NT2/D1 (cell line): ENCODE measurements around the gene PLSCR4.

Experiments used
- DNase-seq: peaks from one replicate; pipeline ENCODE4 v3.0.0-alpha.2; 2011; ENCODE audit warnings: low read depth, low spot score
- H3K27me3 ChIP-seq: 2 replicates; pipeline ENCODE4 v1.6.0; 2011; ENCODE audit warnings: mild to moderate bottlenecking; ENCODE audit not compliant: insufficient read length, insufficient read depth
- H3K36me3 ChIP-seq: 2 replicates; pipeline ENCODE4 v1.6.1; 2011; ENCODE audit warnings: mild to moderate bottlenecking, low read length, mixed read lengths; ENCODE audit not compliant: insufficient read depth, insufficient read length
- H3K4me1 ChIP-seq: 2 replicates; pipeline ENCODE4 v1.5.1; 2011; ENCODE audit not compliant: insufficient read depth, insufficient read length
- H3K4me3 ChIP-seq: 2 replicates; pipeline ENCODE4 v1.5.1; 2011; ENCODE audit warnings: low read depth; ENCODE audit not compliant: insufficient read length
- H3K9ac ChIP-seq: 2 replicates; pipeline ENCODE4 v1.6.0; 2011; ENCODE audit warnings: low read depth; ENCODE audit not compliant: insufficient read length
- H3K9me3 ChIP-seq: 2 replicates; pipeline ENCODE4 v1.5.1; 2011; ENCODE audit warnings: mild to moderate bottlenecking, low read length; ENCODE audit not compliant: insufficient read depth
- SUZ12 ChIP-seq: IDR thresholded peaks from 2 replicates; pipeline ENCODE4 v1.6.1; 2011; ENCODE audit not compliant: insufficient read length, insufficient read depth; ENCODE audit errors: extremely low read depth
- YY1 ChIP-seq: IDR thresholded peaks from 2 replicates; pipeline ENCODE4 v1.6.1; 2011; ENCODE audit not compliant: insufficient read length, insufficient read depth
- ZNF274 ChIP-seq: IDR thresholded peaks from 2 replicates; pipeline ENCODE4 v1.6.1; 2011; ENCODE audit warnings: mild to moderate bottlenecking, low read depth, low read length

Gene PLSCR4

GRCh38 chr3:146275476-146275875 lies 24.6 kb upstream of the PLSCR4 start:
- Histone ChIP-seq H3K4me1 (no peaks in the 10 kb centered on the region), H3K27me3 (no peaks in the 10 kb centered on the region), H3K9me3 (no peaks in the 10 kb centered on the region), H3K4me3 (no peak overlapping the region), H3K36me3 (no peaks in the 10 kb centered on the region), H3K9ac (no peak overlapping the region)
- TF ChIP-seq YY1 = no peak
- no peak for TF ChIP-seq ZNF274
- TF ChIP-seq SUZ12 = no peak
- DNase-seq = no peak

- Histone ChIP-seq H3K36me3 (no peaks in the 10 kb centered on the region), H3K4me1 (no peaks in the 10 kb centered on the region), H3K9me3 (no peaks in the 10 kb centered on the region), H3K27me3 (no peaks in the 10 kb centered on the region), H3K4me3 (no peak overlapping the region), H3K9ac (no peak overlapping the region)
- TF ChIP-seq SUZ12 (no peak), YY1 (no peak), ZNF274 (no peak)
- DNase-seq = no peak
These were observed 23.9 kb upstream of the PLSCR4 start for GRCh38 chr3:146274833-146275232.

GRCh38 chr3:146273721-146274407 lies 23.0 kb upstream of the PLSCR4 start:
- no peak for TF ChIP-seq SUZ12
- TF ChIP-seq YY1 = no peak
- TF ChIP-seq ZNF274 = no peak
- H3K9me3 ChIP-seq = no peaks in the 10 kb centered on the region

DNA sequence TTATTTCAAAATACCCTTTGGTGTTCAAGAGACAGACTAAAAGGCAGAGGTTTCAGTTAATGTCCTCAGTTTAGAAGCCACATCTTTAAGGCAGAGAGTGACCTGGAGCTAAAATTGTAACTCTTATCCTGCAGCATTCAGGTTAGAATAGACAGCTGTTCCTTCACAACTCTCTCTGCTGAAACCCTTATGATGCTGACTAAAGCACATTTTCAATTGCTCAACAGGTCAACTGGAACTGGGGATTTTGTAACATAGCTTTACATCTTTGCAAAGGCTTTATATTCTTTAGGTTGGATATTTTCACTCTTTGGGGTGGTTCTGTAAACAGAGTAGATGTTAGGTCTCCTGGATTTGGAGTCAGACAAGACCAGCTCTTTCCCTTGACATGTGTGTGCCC lies 20.3 kb upstream of the PLSCR4 start:
- DNase-seq = no peak
- Histone ChIP-seq H3K4me3 (no peak overlapping the region), H3K36me3 (no peaks in the 10 kb centered on the region), H3K9me3 (no peaks in the 10 kb centered on the region), H3K4me1 (no peaks in the 10 kb centered on the region), H3K27me3 (no peaks in the 10 kb centered on the region), H3K9ac (no peak overlapping the region)
- no peak for TF ChIP-seq SUZ12
- no peak for TF ChIP-seq ZNF274
- no peak for TF ChIP-seq YY1

More at GRCh38 chr3:146273721-146274407, 23.0 kb upstream of the PLSCR4 start:
- no peak overlapping the region for H3K4me3 ChIP-seq
- no peak for DNase-seq
- no peak overlapping the region for H3K9ac ChIP-seq
- H3K4me1 ChIP-seq = no peaks in the 10 kb centered on the region
- no peaks in the 10 kb centered on the region for H3K36me3 ChIP-seq
- no peaks in the 10 kb centered on the region for H3K27me3 ChIP-seq

DNA sequence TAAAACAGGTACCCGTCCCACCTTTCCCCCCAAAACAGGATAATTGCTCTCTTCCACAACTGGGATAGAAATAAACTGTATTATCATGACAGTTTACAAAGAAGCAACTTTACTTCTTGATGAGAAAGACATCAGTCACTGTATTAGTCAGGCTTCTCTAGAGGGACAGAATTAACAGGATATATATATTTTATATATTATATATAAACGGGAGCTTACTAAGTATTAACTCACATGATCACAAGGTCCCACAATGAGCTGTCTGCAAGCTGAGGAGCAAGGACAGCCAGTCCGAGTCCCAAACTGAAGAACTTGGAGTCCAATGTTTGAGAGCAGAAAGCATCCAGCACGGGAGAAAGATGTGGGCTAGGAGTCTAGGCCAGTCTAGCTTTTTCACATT lies 18.4 kb upstream of the PLSCR4 start:
- no peaks in the 10 kb centered on the region for H3K36me3 ChIP-seq
- H3K9me3 ChIP-seq = no peaks in the 10 kb centered on the region
- no peak for TF ChIP-seq YY1
- TF ChIP-seq SUZ12 = no peak
- TF ChIP-seq ZNF274 = no peak

DNA sequence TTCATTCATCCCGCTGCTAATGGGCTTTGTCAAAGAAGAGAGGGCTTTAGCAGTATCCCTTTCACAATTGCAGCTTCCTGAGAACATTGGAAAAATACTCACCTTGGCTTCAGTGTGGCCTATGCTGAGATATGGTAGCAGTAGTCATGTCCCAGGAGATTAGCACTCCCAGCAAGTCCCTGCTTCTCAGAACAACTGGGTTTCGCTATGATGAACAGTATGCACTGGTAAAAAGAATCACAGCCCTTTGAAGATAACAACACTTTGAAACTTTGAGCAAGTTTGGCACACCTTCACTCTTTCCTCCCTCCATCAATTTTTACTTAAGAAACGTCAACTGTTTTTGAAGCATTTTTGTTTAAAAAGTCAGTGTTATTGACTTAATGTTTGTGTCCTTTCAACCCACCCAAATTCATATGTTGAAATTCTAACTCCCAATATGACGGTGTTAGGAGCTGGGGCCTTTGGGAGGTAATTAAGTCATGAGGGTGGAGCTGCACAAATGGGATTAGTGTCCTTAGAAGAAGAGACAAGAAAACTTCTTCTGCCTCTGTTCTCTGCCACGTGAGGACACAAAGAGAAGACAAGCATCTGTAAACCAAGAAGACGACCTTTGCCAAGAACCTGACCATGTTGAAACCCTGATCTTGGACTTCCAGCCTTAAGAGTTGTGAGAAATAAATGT lies 17.8 kb upstream of the PLSCR4 start:
- Histone ChIP-seq H3K9ac (no peak overlapping the region), H3K9me3 (no peaks in the 10 kb centered on the region), H3K4me1 (no peaks in the 10 kb centered on the region), H3K27me3 (no peaks in the 10 kb centered on the region), H3K36me3 (no peaks in the 10 kb centered on the region), H3K4me3 (no peak overlapping the region)
- TF ChIP-seq YY1 (no peak), SUZ12 (no peak), ZNF274 (no peak)
- DNase-seq = no peak

More for the DNA sequence above, 18.4 kb upstream of the PLSCR4 start:
- no peak overlapping the region for H3K4me3 ChIP-seq
- no peak overlapping the region for H3K9ac ChIP-seq
- no peak for DNase-seq
- H3K27me3 ChIP-seq = no peaks in the 10 kb centered on the region
- no peaks in the 10 kb centered on the region for H3K4me1 ChIP-seq

- H3K27me3 ChIP-seq = no peaks in the 10 kb centered on the region
- H3K4me1 ChIP-seq = no peaks in the 10 kb centered on the region
- no peaks in the 10 kb centered on the region for H3K9me3 ChIP-seq
- H3K9ac ChIP-seq = no peak overlapping the region
- no peaks in the 10 kb centered on the region for H3K36me3 ChIP-seq
- no peak overlapping the region for H3K4me3 ChIP-seq
- DNase-seq = no peak
- TF ChIP-seq YY1 = no peak
- no peak for TF ChIP-seq SUZ12
- no peak for TF ChIP-seq ZNF274
These were observed 14.8 kb upstream of the PLSCR4 start for GRCh38 chr3:146265720-146266119.

DNA sequence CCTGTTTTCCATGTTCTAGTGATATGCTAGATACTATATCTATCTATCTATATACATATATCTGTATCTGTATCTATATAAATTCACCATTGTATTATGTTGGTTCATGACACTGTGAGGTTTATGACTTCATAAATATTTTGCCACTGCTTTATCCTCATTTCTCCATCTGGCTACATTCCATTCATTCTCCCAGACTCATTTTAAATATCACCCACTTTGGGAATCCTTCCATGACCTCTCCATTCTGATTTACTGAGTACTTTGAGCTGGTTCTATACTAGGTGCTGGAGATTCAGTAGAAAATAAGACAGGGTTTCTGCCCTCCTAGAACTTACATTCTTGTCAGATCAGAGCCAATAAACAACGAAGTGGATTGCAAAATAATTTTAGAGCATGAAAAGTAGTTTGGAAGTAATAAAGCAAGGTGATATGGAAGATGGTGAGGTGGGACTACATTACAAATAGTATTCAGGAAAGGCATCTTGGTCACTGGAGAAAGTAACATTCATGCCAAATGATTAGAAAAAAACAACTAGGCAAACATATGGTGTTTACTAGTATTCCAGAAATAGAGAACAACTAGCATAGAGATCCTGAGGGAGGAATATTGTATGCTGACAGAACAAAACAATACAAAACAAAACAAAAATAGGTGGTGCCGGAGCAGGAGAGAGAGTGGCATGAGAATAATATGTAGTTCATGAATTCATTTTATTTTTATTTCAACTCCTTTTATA lies 11.6 kb upstream of the PLSCR4 start:
- Histone ChIP-seq H3K9me3 (peaks cover 13% of the 10 kb centered on the region), H3K4me1 (peaks cover 5% of the 10 kb centered on the region), H3K4me3 (no peak overlapping the region), H3K9ac (no peak overlapping the region), H3K36me3 (no peaks in the 10 kb centered on the region), H3K27me3 (no peaks in the 10 kb centered on the region)
- TF ChIP-seq ZNF274 = no peak
- no peak for TF ChIP-seq YY1
- TF ChIP-seq SUZ12 = no peak
- no peak for DNase-seq
